ENCODE results near the gene RTF1.
"Not testable (repeated sequence)": the region's sequence is repeated elsewhere in the genome, so short reads cannot be mapped to it uniquely, and the experiment has no call there.

RTF1 gene

GRCh38 chr15:41416742-41417417 is at the start of gene RTF1:
Gene RTF1 (plus strand): TSS chr15:41417095. CDS start chr15:41417116, 21 bp downstream.
- peak; percentile 87 to 92 for DNase-seq

GRCh38 chr15:41367418-41367817 is 49.5 kb upstream of the RTF1 start:
- DNase-seq = peak in 1 of 2 experiments; percentile 7

- no peak for DNase-seq
Measured at GRCh38 chr15:41377978-41378377, 38.9 kb upstream of the RTF1 start.

- not testable (repeated sequence) for DNase-seq
Measured at GRCh38 chr15:41383974-41384749, 32.7 kb upstream of the RTF1 start.

- no peak for DNase-seq
Measured at GRCh38 chr15:41387646-41388045, 29.2 kb upstream of the RTF1 start.

- no peak for DNase-seq
Measured at GRCh38 chr15:41392659-41393058, 24.2 kb upstream of the RTF1 start.

- DNase-seq = no peak
Measured at GRCh38 chr15:41394924-41395323, 22.0 kb upstream of the RTF1 start.

- no peak for DNase-seq
Measured at GRCh38 chr15:41396111-41396510, 20.8 kb upstream of the RTF1 start.

GRCh38 chr15:41401904-41402267 is 15.0 kb upstream of the RTF1 start:
- no peak for DNase-seq

GRCh38 chr15:41407341-41407740 is 9.6 kb upstream of the RTF1 start:
- DNase-seq = no peak

GRCh38 chr15:41408234-41408641 is 8.7 kb upstream of the RTF1 start:
- peak; percentile 65 to 82 for DNase-seq

- DNase-seq = no peak
Measured at GRCh38 chr15:41411031-41411430, 5.9 kb upstream of the RTF1 start.

- no peak for DNase-seq
Measured at GRCh38 chr15:41411441-41411840, 5.5 kb upstream of the RTF1 start.

- DNase-seq = no peak
Measured at GRCh38 chr15:41416128-41416741, 660 bp upstream of the RTF1 start.

- peak in 1 of 2 experiments; percentile 43 for DNase-seq
Measured at GRCh38 chr15:41417418-41418195, 712 bp downstream of the RTF1 start.

GRCh38 chr15:41423979-41424659 is 7.2 kb downstream of the RTF1 start:
- DNase-seq = no peak

- DNase-seq = no peak
Measured at GRCh38 chr15:41424809-41425208, 7.9 kb downstream of the RTF1 start.

- DNase-seq = not testable (repeated sequence)
Measured at GRCh38 chr15:41425907-41426306, 9.0 kb downstream of the RTF1 start.

- DNase-seq = no peak
Measured at GRCh38 chr15:41429003-41429890, 12.4 kb downstream of the RTF1 start.

GRCh38 chr15:41435037-41435786 is 18.3 kb downstream of the RTF1 start:
- DNase-seq = no peak

GRCh38 chr15:41437448-41437847 is 20.6 kb downstream of the RTF1 start:
- DNase-seq = no peak

All from NCI-H524 (cell line).